Adrenal gland (tissue), 12 donors: ENCODE data around the gene IFT172. TPM values are rescaled to one million over a fixed set of nuclear protein-coding genes. Genes with fewer than 3 reads are reported as not detected.
A peak's percentile ranks its signal among the peaks of the same experiment; 100 is the strongest.

Experiments
- DNase-seq, 7 donors: peaks; one replicate each; pipeline ENCODE4 v3.0.0-alpha.2; 2019 to 2020
- H3K27ac ChIP-seq, 5 donors: fragments of 200-600 bp; sonication (generic) in 4 of 5; 1 replicate in 3 of 5; 2 replicates in 2 of 5; pipeline versions ENCODE4 v1.5.1 to v1.8.0; 2016 to 2020; ENCODE audit warnings: mild to moderate bottlenecking in 1 of 5
- H3K27me3 ChIP-seq: fragments of 200-600 bp; 2 replicates; pipeline ENCODE4 v1.8.0; 2021
- H3K36me3 ChIP-seq, 2 donors: fragments of 200-600 bp; replicated peaks in 1 of 2; 1 replicate in 1 of 2; 2 replicates in 1 of 2; pipeline versions ENCODE4 v1.5.1 to v1.8.0; 2018 to 2022
- H3K4me1 ChIP-seq, 2 donors: fragments of 200-600 bp; replicated peaks in 1 of 2; 1 replicate in 1 of 2; 2 replicates in 1 of 2; pipeline versions ENCODE4 v1.5.1 to v1.8.0; 2018 to 2021
- H3K4me3 ChIP-seq, 4 donors: fragments of 200-600 bp; sonication (generic) in 3 of 4; one replicate each; pipeline ENCODE4 v1.5.1; 2016 to 2018
- H3K9me3 ChIP-seq, 3 donors: fragments of 200-600 bp; sonication (generic) in 1 of 3; replicated peaks in 1 of 3; 1 replicate in 2 of 3; 2 replicates in 1 of 3; pipeline versions ENCODE4 v1.5.1 to v1.8.0; 2016 to 2021
- POLR2A ChIP-seq, 2 donors: fragments of 450-650 bp; IDR thresholded peaks; one replicate each; pipeline ENCODE4 v1.6.1; 2017; ENCODE audit warnings: antibody characterized with exemption in 2 of 2, mild to moderate bottlenecking in 2 of 2, moderate library complexity in 1 of 2
- WGBS, 4 donors: extraction: QIAGEN DNeasy Blood & Tissue Kit in 2 of 4; methylation state at CpG; one replicate each; pipeline versions ENCODE4 v1.1.5 to v1.1.7; 2013 to 2017; 5-methylcytosine and 5-hydroxymethylcytosine counted together
- intact Hi-C, 2 donors: fragments of 100-400 bp; cut with DNase I; formaldehyde crosslinking; loops; one replicate each; pipeline versions ENCODE4 v1.14.1 to v1.15.0; 2022 to 2023
- polyA plus RNA-seq, 3 donors: library from polyadenylated mRNA; stranded (reverse); fragments of 200-250 nt in 2 of 3; fragments of 350-450 nt in 1 of 3; fragmentation: Illumina TruSeq in 1 of 3; extraction: RNeasy Lipid Tissue Mini Kit (QIAGEN cat#74804) in 1 of 3; gene quantifications; one replicate each; pipeline ENCODE4 v1.2.3, GENCODE V29; 2013 to 2014
- total RNA-seq, 9 donors: library from RNA; depleted of rRNA in 4 of 9; stranded (reverse); fragments of >200 nt in 4 of 9; fragments of 120-200 nt in 1 of 9; fragmentation: NEBNext Ultra II Directional in 1 of 9; extraction: Animal tissue kit (Norgen Biotek cat#: 25700) in 1 of 9; gene quantifications; one replicate each; pipeline versions ENCODE4 v1.1.0 to v1.2.4, GENCODE V29; 2013 to 2023
- TF ChIP-seq, protein P1 (sequence below), 6 experiments: fragments of 450-650 bp in 4 of 6; fragments of 200-600 bp in 2 of 6; sonication (generic) in 1 of 6; IDR thresholded peaks; 1 replicate in 5 of 6; 2 replicates in 1 of 6; pipeline versions ENCODE4 v1.5.1 to v1.8.0; 2016 to 2021; ENCODE audit warnings: antibody characterized with exemption in 6 of 6, mild to moderate bottlenecking in 2 of 6, moderate library complexity in 1 of 6
- donor health status: healthy with polysubstance abuse.
- donor health status: Bipolar disorder and iron deficiency.
- donor health status: DM: yes; HTN: yes; CAD: no.
- donor health status: DM: no; HTN: no; CAD: no.
- donor health status: DM: no; HTN: no; CAD: no.
- donor health status: DM: yes; HTN: yes; CAD: no.

Gene IFT172
- total and polyA plus RNA-seq, 12 donors: 6.3 to 113 (median 17.6) TPM

DNA sequence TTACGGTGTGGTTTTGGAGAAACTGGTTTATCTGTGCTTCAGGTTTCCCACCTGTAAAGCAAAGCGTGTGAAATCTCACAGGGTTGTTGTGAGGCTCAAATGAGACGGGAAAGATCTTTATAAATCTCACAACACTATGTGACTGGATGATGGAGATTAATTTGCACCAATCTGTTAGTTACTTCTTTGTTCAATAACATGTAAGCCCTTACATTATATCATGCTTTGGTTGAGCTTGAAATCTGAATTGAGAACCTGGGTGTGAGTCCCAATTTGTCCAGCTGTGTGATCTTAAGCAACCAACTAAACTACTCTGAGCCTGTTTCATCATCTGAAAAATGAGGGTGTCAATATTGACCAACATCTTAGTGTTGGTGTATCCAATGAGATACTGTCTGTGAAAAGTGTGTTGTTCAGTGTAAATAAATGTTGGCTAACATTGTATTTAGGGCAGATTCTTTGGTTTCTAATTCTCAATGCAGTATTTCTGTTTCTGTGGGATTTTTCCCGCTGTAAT, 6.4 kb upstream of the IFT172 start:
- TF ChIP-seq, protein P1, sequence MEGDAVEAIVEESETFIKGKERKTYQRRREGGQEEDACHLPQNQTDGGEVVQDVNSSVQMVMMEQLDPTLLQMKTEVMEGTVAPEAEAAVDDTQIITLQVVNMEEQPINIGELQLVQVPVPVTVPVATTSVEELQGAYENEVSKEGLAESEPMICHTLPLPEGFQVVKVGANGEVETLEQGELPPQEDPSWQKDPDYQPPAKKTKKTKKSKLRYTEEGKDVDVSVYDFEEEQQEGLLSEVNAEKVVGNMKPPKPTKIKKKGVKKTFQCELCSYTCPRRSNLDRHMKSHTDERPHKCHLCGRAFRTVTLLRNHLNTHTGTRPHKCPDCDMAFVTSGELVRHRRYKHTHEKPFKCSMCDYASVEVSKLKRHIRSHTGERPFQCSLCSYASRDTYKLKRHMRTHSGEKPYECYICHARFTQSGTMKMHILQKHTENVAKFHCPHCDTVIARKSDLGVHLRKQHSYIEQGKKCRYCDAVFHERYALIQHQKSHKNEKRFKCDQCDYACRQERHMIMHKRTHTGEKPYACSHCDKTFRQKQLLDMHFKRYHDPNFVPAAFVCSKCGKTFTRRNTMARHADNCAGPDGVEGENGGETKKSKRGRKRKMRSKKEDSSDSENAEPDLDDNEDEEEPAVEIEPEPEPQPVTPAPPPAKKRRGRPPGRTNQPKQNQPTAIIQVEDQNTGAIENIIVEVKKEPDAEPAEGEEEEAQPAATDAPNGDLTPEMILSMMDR (IDR thresholded peaks at IDR 0.05): no peak
- TF ChIP-seq POLR2A (IDR thresholded peaks at IDR 0.05): no peak
- WGBS, 4 donors: 57 to 62% (median 61%) methylated on average over 4 of the region's 4 CpGs
- Histone ChIP-seq H3K27ac (peak overlapping the region in 2 of 5 donors; percentile 63 to 96), H3K4me3 (no peak overlapping the region), H3K9me3 (no peaks in the 10 kb centered on the region), H3K27me3 (no peaks in the 10 kb centered on the region), H3K36me3 (peaks cover 0 to 13% of the 10 kb centered on the region in 2 donors), H3K4me1 (peaks cover 6 to 12% of the 10 kb centered on the region in 2 donors)
- DNase-seq: no peak
- intact Hi-C loops: no loop called here

GRCh38 chr2:27494944-27495554, 5.5 kb upstream of the IFT172 start, which contains the start of gene FNDC4:
Gene FNDC4, minus strand, starts transcription at chr2:27495200. Its CDS starts 521 bp downstream, at chr2:27494679.
- WGBS, 4 donors: 0 to 1% (median 0%) methylated on average over 6 to 70 of the region's 70 CpGs
- Histone ChIP-seq H3K36me3 (peaks cover 0 to 15% of the 10 kb centered on the region in 2 donors), H3K9me3 (no peaks in the 10 kb centered on the region), H3K27me3 (no peaks in the 10 kb centered on the region), H3K4me3 (peak within 1 kb of the TSS in 3 of 4 donors; percentile 44 to 93 (median 80)), H3K4me1 (peaks cover 6 to 17% of the 10 kb centered on the region in 2 donors), H3K27ac (peak within 1 kb of the TSS; percentile 78 to 99 (median 89))
- DNase-seq: peak in 6 of 7 donors; percentile 37 to 58 (median 50)
- intact Hi-C loops: no loop called here
- TF ChIP-seq, protein P1 (IDR thresholded peaks at IDR 0.05): no peak
- peak; percentile 75 to 79 for TF ChIP-seq POLR2A (IDR thresholded peaks at IDR 0.05)

DNA sequence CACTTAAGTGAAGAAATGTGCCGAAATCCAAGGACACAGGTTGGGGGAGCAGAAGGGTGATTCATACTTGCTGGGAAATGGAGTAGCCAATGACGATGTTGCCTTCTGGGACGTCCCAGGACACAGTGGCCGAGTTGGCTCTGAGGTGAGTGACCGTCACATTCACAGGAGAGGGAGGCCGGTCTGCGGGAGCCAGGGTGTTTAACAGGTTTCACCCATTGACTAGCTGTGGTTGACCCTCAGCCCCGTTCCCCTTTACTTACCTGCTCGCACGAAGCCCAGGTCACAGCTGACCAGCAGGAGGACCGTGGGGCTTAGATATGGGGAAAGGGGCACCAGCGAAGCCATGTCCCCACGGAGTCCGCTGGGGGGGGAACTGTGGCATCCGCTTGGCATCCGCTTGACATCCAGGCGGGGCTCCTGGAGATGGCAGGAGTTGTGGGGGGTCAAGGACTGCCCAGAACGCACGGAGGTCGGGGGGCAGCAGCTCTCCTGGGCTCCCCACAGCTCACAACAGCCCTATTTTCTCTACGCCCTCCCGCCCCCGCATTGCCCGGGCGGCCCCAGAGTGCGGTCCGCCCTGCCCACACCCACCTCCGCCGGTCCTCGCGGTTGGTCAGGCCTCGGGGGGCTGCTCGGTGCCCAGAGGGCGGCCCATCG, 4.9 kb upstream of the IFT172 start:
- peak in 6 of 7 donors; percentile 87 to 96 (median 94) for DNase-seq
- TF ChIP-seq, protein P1 (IDR thresholded peaks at IDR 0.05): peak in 1 of 6 experiments; percentile 22
- TF ChIP-seq POLR2A (IDR thresholded peaks at IDR 0.05): peak; percentile 85 to 99
- Histone ChIP-seq H3K4me3 (peak overlapping the region in 3 of 4 donors; percentile 44 to 93 (median 80)), H3K4me1 (peaks cover 6 to 19% of the 10 kb centered on the region in 2 donors), H3K36me3 (peaks cover 0 to 15% of the 10 kb centered on the region in 2 donors), H3K27me3 (no peaks in the 10 kb centered on the region), H3K27ac (peak overlapping the region; percentile 78 to 99 (median 89)), H3K9me3 (no peaks in the 10 kb centered on the region)
- intact Hi-C loops: no loop called here
- WGBS, 4 donors: 10 to 54% (median 15%) methylated on average over 12 to 35 of the region's 35 CpGs

DNA sequence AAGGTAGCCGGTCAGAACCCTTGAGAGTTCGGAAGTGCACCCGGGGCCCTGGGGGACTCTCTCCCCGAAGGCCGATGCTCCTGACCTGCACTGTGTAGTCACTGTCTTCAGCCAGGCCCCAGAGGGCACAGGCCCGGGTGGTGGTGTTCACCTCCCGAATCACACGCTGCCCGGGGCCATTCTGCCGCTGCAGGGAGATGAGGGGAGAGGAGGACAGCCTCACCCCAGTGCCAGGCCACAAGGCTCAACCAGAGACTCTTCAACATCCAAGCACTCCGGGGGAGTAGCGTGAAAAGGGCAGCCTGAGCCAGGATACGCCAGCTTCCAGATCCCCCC, 4.4 kb upstream of the IFT172 start:
- peak in 1 of 7 donors; percentile 96 for DNase-seq
- Histone ChIP-seq H3K4me1 (peaks cover 9 to 23% of the 10 kb centered on the region in 2 donors), H3K4me3 (peak overlapping the region in 1 of 4 donors; percentile 93), H3K9me3 (no peaks in the 10 kb centered on the region), H3K36me3 (peaks cover 0 to 15% of the 10 kb centered on the region in 2 donors), H3K27me3 (no peaks in the 10 kb centered on the region), H3K27ac (peak overlapping the region; percentile 78 to 99 (median 89))
- no peak for TF ChIP-seq POLR2A (IDR thresholded peaks at IDR 0.05)
- TF ChIP-seq, protein P1 (IDR thresholded peaks at IDR 0.05): no peak
- WGBS, 4 donors: 32 to 61% (median 50%) methylated on average over 6 to 13 of the region's 13 CpGs
- intact Hi-C loops: no loop called here
